Superior temporal gyrus (tissue), 1 donor: ENCODE results near the gene FAM227A.

Experiments used
- DNase-seq: peaks from one replicate; pipeline ENCODE4 v3.0.0-alpha.2; 2016; ENCODE audit errors: extremely low spot score

The FAM227A gene

GRCh38 chr22:38656256-38657044, at the start of gene FAM227A, which contains the start of gene CBY1:
TSS of gene FAM227A (minus strand) at chr22:38656392. CDS start at chr22:38650168, 6,224 bp downstream.
TSS of gene CBY1 (plus strand) at chr22:38656638. CDS start at chr22:38668055, 11,417 bp downstream.
- peak; percentile 94 for DNase-seq

GRCh38 chr22:38705235-38706100, 49.3 kb upstream of the FAM227A start, which contains the start of gene GTPBP1:
TSS of gene GTPBP1 (plus strand) at chr22:38705944. CDS start at chr22:38705956, 12 bp downstream.
- peak; percentile 100 for DNase-seq

DNA sequence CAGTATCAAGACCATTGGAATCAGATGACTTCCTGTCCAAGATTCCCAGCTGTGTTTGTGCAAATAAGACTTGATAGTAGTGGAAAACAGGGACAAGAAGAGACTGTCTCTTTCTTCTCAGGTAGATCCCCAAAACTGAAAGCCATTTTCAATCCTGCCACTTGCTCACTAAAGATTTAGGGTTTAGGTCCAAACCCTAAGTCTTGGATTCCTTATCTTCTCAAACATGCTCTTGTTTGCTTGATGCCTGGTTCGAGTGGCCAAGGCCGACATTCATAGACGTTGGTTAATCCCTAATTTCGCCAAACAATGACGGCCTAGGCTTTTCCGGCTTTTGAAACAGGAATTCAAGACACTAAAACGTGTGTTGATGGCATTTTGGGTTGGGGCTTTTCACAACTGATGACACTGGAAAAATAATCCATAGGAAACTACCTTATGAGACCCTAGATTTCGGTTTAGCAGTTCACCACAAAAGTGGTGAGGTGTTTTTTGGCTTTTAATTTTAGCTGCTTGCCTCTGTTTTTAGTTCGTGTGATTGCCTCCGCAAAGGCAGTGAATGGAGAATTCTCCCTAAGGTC, 48.6 kb upstream of the FAM227A start:
- no peak for DNase-seq

DNA sequence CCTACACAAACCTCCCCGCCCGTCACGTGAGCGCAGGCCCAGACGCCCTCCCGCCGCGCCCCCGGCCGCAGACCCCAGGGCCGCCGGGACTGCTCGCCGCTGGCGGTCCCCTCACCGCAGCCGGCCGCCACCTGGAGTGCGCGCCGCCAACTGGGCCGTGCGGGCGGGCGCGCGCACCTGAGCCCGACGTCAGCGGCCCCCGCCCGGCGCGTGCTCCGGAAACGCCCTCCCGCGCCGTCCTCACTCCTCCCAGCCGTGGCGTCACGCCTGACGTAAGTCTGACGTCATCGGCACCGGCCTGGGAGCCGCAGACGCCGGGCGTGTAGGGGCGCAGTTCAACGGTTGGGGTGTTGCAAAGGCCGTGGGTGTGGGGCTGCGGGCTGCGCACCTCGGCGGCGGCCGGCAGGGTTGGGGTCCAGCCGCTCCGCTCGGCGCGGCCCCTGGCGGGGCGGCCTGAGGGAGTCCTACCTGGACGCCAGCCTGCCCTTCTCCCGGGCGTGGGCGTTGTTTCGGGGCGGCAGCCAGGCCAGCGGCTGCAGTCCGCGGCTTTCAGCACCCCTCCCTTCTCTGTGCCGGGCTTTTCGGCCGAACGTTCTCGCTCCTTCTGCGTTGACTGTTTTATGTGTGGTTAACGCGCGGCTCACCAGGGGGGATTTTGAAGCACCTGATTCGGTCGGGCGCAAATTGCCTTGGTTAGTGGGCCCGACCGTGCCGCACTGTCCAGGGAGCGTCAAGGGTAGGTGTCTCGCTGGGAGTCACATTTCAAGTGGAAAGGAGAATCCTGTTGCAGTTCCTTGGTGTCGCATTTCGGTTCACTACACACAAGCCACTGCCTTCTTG, 44.8 kb upstream of the FAM227A start, which contains the start of gene JOSD1:
Gene JOSD1 (minus strand): TSS at position 155 of the 840 bp plus-strand sequence. CDS start 956 bp downstream, outside the sequence.
- peak; percentile 93 for DNase-seq

- DNase-seq = peak; percentile 35
These were observed 44.1 kb upstream of the FAM227A start for GRCh38 chr22:38700270-38700788.

GRCh38 chr22:38699784-38700183, 43.6 kb upstream of the FAM227A start:
- DNase-seq = peak; percentile 42

GRCh38 chr22:38699143-38699542, 43.0 kb upstream of the FAM227A start:
- peak; percentile 30 for DNase-seq

DNA sequence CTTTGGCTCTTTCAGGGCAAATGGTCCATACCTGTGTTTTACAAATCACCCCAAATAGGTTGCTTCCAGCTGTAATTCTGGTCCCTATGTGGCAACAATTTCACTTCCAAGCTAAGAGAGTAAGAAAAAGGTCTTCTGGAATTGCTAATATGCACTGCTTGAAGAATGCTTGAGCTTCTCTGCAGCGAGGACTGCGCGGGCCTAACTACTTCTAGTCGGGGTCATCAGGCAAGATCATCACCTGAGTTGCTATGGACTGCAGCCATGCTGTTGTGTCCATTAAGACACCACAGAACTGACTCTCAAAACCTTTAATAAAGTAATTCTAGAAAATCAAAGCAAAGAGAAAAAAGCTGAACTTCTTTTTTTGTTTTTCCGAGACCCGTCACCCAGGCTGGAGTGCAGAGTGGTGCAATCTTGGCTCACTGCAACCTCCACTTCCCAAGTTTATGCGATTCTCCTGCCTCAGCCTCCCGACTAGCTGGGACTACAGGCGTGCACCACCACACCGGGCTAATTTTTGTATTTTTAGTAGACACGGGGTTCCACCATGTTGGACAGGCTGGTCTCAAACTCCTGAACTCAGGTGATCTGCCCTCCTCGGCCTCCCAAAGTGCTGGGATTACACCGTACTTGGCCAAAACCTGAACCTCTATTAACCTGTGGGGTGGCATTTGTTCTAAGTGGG, 42.4 kb upstream of the FAM227A start:
- DNase-seq = no peak

- DNase-seq = peak; percentile 48
These were observed 41.4 kb upstream of the FAM227A start for GRCh38 chr22:38697425-38698089.

DNA sequence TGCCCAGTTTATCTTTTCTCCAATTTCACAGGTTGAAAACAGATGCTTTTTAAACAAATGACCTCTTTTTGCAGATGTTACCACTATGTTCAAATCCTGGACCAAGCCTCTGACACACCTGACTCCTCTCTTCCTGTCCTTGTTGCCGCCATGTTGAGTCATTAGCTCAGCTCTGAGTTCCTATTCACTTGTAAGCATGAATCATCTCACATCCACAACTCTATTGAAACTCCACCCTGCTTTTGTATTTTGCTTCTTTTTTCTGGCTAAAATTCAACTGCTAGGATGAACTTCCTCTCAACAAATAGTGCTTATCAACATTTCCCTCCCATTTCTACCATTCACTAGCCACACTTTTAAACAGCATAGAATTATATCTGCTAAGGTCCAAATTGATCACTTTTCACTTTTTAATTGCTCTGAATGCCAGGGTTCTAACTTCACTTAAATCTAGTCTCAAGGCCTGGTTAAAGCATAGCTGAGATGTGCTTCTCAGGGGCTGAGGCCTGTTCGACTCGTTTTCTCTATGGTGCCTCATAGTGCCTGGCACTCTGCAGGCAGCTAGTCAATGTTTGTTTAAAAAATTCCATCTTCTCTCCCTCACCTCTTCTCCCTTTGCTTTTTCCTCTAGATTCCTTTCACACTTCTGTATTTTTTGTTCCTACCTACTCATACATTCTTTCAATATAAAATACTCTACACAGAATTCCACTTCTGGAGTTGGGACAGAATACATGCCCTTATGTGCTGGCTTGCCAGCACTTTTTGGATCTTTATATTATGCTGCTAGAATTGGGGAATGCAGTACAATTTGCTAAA, 40.6 kb upstream of the FAM227A start:
- peak; percentile 56 for DNase-seq

- no peak for DNase-seq
These were observed 38.7 kb upstream of the FAM227A start for GRCh38 chr22:38694940-38695339.

DNA sequence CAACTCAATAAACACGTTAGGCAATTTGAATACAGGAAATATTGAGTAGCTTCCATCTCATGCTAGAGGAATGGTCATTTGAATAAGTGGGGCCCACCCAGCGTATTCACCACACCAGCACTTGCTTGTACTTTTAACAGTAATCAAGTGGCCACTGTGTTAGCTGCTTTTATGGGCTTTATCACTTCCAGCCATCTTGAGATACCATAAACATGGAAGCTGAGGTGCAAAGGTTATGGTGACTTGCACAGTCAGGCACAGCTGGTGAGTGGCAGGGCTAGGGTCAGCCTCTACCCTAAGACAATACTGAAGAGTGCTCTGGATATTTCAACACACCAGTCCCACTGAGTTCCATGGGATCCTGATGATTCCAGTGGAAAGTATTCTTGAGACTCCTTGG, 37.9 kb upstream of the FAM227A start:
- DNase-seq = no peak

- no peak for DNase-seq
These were observed 33.5 kb upstream of the FAM227A start for GRCh38 chr22:38689651-38690050.

DNA sequence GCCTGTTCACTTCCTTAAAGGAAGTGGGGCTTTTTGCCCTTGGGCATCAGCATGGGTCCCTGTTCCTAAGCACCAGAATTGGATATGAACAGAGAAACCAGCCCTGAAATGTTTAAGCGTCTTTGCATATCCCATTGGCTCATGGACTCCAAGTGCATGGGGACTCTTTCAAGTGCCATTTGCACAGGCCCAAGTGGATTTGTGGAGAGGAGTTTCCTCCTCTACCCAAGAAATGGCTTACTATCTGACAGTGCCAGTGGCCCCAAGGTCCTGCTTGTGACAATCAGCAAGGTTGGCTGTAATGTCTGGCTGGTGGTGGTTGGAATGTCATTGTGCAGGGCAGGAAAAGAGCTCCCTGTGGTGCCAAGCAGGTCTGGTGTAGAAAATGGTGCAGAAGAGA, 29.6 kb upstream of the FAM227A start:
- DNase-seq = no peak

- no peak for DNase-seq
These were observed 28.7 kb upstream of the FAM227A start for GRCh38 chr22:38684895-38685294.

GRCh38 chr22:38681582-38682335, 25.6 kb upstream of the FAM227A start, which contains the start of gene TOMM22:
TSS of gene TOMM22 (plus strand) at chr22:38681957. CDS start at chr22:38681979, 22 bp downstream.
- DNase-seq = peak; percentile 94

DNA sequence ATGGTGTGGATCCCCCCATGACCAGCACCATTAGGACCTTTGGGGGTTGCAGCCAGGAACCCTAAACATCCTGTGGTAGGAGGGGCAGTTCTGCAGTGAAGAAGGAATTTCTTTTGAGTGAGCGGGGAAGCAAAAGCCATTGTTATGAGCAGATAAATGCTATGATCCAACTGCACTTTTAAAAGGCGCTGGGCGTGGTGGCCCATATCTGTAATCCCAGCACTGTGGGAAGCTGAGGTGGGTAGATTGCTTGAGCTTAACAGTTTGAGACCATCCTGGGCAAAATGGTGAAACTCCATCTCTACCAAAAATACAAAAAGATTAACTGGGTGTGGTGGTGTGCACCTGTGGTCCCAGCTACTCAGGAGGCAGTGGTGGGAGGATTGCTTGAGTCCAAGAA, 19.6 kb upstream of the FAM227A start:
- DNase-seq = no peak

DNA sequence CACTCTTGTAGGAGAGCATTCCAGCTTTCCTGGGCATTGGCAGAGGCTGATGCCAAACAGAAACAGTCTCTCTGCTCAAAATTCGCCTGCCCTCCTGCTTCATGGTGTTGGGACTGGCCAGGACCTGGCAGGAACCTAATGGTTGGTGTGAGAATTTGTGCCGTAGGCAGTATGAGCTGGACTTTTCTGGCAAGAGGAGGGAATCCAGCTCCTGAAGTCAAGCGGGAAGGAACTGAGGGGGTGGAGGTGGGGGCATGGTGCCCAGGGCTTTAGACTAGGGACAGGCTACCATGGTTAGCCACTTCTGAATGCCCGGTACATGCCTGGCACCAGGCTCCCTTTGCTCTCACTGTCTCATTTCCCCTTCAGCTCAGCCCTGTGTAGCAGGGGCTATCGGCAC, 18.7 kb upstream of the FAM227A start:
- DNase-seq = no peak
